Osteoblast (primary cell): ENCODE measurements around the gene TAC4. TPM values are rescaled to one million over a fixed set of nuclear protein-coding genes. Genes with fewer than 3 reads are reported as not detected.
"Not testable (repeated sequence)": the region's sequence is repeated elsewhere in the genome, so short reads cannot be mapped to it uniquely, and the experiment has no call there.

Experiments
- DNase-seq: peaks from one replicate; pipeline ENCODE4 v3.0.0; 2011; ENCODE audit warnings: low spot score, mixed read lengths; ENCODE audit not compliant: insufficient read length; ENCODE audit errors: missing footprints
- H2AFZ ChIP-seq: 2 replicates; pipeline ENCODE4 v1.6.0; 2011; ENCODE audit warnings: mild to moderate bottlenecking, low read length
- H3K27ac ChIP-seq: 2 replicates; pipeline ENCODE4 v1.5.1; 2011; ENCODE audit warnings: mild to moderate bottlenecking, low read depth, low read length, moderate library complexity
- H3K27me3 ChIP-seq: 2 replicates; pipeline ENCODE4 v1.6.0; 2012; ENCODE audit warnings: mild to moderate bottlenecking, control low read depth, inconsistent platforms, low read length, moderate library complexity; ENCODE audit not compliant: insufficient read depth
- H3K36me3 ChIP-seq: 2 replicates; pipeline ENCODE4 v1.5.1; 2011; ENCODE audit warnings: mild to moderate bottlenecking, low read length, control low read depth, moderate library complexity; ENCODE audit not compliant: insufficient read depth
- H3K4me1 ChIP-seq: 2 replicates; pipeline ENCODE4 v1.5.1; 2011; ENCODE audit warnings: mild to moderate bottlenecking, low read length, control low read depth, moderate library complexity; ENCODE audit not compliant: insufficient read depth
- H3K4me2 ChIP-seq: 2 replicates; pipeline ENCODE4 v1.6.0; 2011; ENCODE audit warnings: mild to moderate bottlenecking, low read length; ENCODE audit not compliant: insufficient read depth
- H3K4me3 ChIP-seq: fragments of 200-600 bp; sonication (generic); 3 replicates; pipeline ENCODE4 v1.5.1; 2012; ENCODE audit warnings: mild to moderate bottlenecking, low read length, inconsistent platforms; ENCODE audit not compliant: insufficient read depth
- H3K79me2 ChIP-seq: 2 replicates; pipeline ENCODE4 v1.6.0; 2012; ENCODE audit warnings: mild to moderate bottlenecking, low read length, control low read depth, inconsistent platforms; ENCODE audit not compliant: insufficient read depth
- H3K9me3 ChIP-seq: 2 replicates; pipeline ENCODE4 v1.5.1; 2011; ENCODE audit warnings: low read depth, low read length, control low read depth
- H4K20me1 ChIP-seq: 2 replicates; pipeline ENCODE4 v1.6.0; 2012; ENCODE audit warnings: mild to moderate bottlenecking, low read length, control low read depth; ENCODE audit not compliant: insufficient read depth
- total RNA-seq: library from RNA; depleted of rRNA; stranded (reverse); fragments of >200 nt; gene quantifications from 2 replicates; pipeline ENCODE4 v1.2.3, GENCODE V29; 2012
- TF ChIP-seq, protein P1 (sequence below): IDR thresholded peaks from 2 replicates; pipeline ENCODE4 v1.5.1; 2011; ENCODE audit warnings: mild to moderate bottlenecking, low read depth, low read length, moderate library complexity; ENCODE audit errors: extremely low read depth

TAC4 gene
- total RNA-seq, 1 donor, result not detected

- no peak overlapping the region for H3K4me2 ChIP-seq
- H2AFZ ChIP-seq, result no peak overlapping the region
- peaks cover 24% of the 10 kb centered on the region for H3K36me3 ChIP-seq
- no peaks in the 10 kb centered on the region for H3K9me3 ChIP-seq
- no peak overlapping the region for H3K4me3 ChIP-seq
- no peaks in the 10 kb centered on the region for H4K20me1 ChIP-seq
- peaks cover 57% of the 10 kb centered on the region for H3K4me1 ChIP-seq
- no peak overlapping the region for H3K27ac ChIP-seq
- TF ChIP-seq, protein P1, sequence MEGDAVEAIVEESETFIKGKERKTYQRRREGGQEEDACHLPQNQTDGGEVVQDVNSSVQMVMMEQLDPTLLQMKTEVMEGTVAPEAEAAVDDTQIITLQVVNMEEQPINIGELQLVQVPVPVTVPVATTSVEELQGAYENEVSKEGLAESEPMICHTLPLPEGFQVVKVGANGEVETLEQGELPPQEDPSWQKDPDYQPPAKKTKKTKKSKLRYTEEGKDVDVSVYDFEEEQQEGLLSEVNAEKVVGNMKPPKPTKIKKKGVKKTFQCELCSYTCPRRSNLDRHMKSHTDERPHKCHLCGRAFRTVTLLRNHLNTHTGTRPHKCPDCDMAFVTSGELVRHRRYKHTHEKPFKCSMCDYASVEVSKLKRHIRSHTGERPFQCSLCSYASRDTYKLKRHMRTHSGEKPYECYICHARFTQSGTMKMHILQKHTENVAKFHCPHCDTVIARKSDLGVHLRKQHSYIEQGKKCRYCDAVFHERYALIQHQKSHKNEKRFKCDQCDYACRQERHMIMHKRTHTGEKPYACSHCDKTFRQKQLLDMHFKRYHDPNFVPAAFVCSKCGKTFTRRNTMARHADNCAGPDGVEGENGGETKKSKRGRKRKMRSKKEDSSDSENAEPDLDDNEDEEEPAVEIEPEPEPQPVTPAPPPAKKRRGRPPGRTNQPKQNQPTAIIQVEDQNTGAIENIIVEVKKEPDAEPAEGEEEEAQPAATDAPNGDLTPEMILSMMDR, result no peak
- no peaks in the 10 kb centered on the region for H3K79me2 ChIP-seq
- no peaks in the 10 kb centered on the region for H3K27me3 ChIP-seq
- DNase-seq, result no peak
Observed at GRCh38 chr17:49832840-49833599, 14.8 kb downstream of the TAC4 start.

DNA sequence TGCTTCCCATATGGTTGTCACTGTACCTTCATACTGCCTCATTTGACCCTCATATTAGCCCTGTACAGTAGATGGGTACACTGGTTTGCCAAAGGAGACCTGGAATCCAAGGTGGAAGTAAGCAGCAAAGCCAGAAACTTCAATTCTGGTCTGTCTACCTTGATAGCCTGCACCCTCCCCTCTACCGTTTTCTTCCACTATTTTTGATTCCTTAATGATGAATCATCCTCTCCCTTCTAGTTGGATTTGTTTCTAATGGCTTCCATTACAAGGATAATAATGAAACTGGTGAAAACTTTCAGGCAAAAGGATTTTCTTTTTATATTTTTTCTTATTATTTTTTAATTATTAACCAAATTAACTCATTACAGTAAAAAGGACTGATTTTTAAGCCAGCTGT lies 17.3 kb downstream of the TAC4 start:
- Histone ChIP-seq H3K9me3 (no peaks in the 10 kb centered on the region), H3K79me2 (no peaks in the 10 kb centered on the region), H2AFZ (no peak overlapping the region), H3K4me2 (no peak overlapping the region), H3K4me3 (no peak overlapping the region), H3K36me3 (peaks cover 42% of the 10 kb centered on the region), H3K4me1 (peaks cover 43% of the 10 kb centered on the region), H3K27ac (peak overlapping the region; percentile 65), H3K27me3 (no peaks in the 10 kb centered on the region), H4K20me1 (no peaks in the 10 kb centered on the region)
- no peak for DNase-seq
- TF ChIP-seq, protein P1, result no peak

GRCh38 chr17:49829026-49829425 lies 18.8 kb downstream of the TAC4 start:
- TF ChIP-seq, protein P1, result no peak
- Histone ChIP-seq H3K36me3 (peaks cover 50% of the 10 kb centered on the region), H4K20me1 (no peaks in the 10 kb centered on the region), H3K4me1 (peaks cover 32% of the 10 kb centered on the region), H3K4me3 (no peak overlapping the region), H3K79me2 (no peaks in the 10 kb centered on the region), H2AFZ (no peak overlapping the region), H3K9me3 (no peaks in the 10 kb centered on the region), H3K27ac (peak overlapping the region; percentile 24), H3K4me2 (no peak overlapping the region), H3K27me3 (no peaks in the 10 kb centered on the region)
- DNase-seq, result no peak

GRCh38 chr17:49828325-49828724 lies 19.5 kb downstream of the TAC4 start:
- H3K4me3 ChIP-seq, H3K27me3 ChIP-seq, H4K20me1 ChIP-seq, H3K9me3 ChIP-seq, H2AFZ ChIP-seq, H3K79me2 ChIP-seq, H3K4me2 ChIP-seq, DNase-seq: not testable (repeated sequence)
- H3K4me1 ChIP-seq, result peaks cover 39% of the 10 kb centered on the region
- peaks cover 50% of the 10 kb centered on the region for H3K36me3 ChIP-seq
- peak overlapping the region; percentile 24 for H3K27ac ChIP-seq
